IMR-90 (cell line): ENCODE results near the gene FSTL3. TPM values are rescaled to one million over a fixed set of nuclear protein-coding genes. Genes with fewer than 3 reads are reported as not detected.

Experiments
- ATAC-seq: fragments of 200-7000 bp; cut with Tn5 transposase; 2 replicates; pipeline ENCODE4 v1.9.1; 2020; ENCODE audit warnings: low read depth, mild to moderate bottlenecking, moderate library complexity
- BruUV-seq: library from RNA; stranded (reverse); fragments of 400-500 nt; replicated peaks from 2 replicates; lab custom pipeline; 2021; lab: Mats Ljungman, UMichigan
- CTCF ChIA-PET: fragments of 300-600 bp; formaldehyde crosslinking; extraction: SDS; loops from one replicate; lab custom pipeline; 2021; ENCODE audit warnings: antibody characterized with exemption; lab: Yijun Ruan, JAX
- POLR2A ChIA-PET: fragments of 300-600 bp; sonication (Branson Sonifier 250); formaldehyde crosslinking; loops from one replicate; lab custom pipeline; 2022; ENCODE audit warnings: antibody characterized with exemption; ENCODE audit not compliant: unreplicated experiment; lab: Charles Lee
- DNase-seq: peaks from one replicate; pipeline ENCODE4 v3.0.0; 2013
- H2AFZ ChIP-seq: replicated peaks from 2 replicates; pipeline ENCODE3; 2013; ENCODE audit warnings: low read length, mild to moderate bottlenecking; ENCODE audit not compliant: poor library complexity
- H2AK5ac ChIP-seq: 2 replicates; pipeline ENCODE4 v1.6.1; 2013; ENCODE audit warnings: low read depth, low read length, inconsistent platforms
- H2AK9ac ChIP-seq: replicated peaks from 2 replicates; pipeline ENCODE3; 2013; ENCODE audit warnings: mild to moderate bottlenecking, low read depth, low read length, moderate library complexity; ENCODE audit not compliant: poor library complexity
- H2BK120ac ChIP-seq: 2 replicates; pipeline ENCODE4 v1.6.1; 2013; ENCODE audit warnings: low read depth, low read length, inconsistent platforms
- H2BK15ac ChIP-seq: 3 replicates; pipeline ENCODE4 v1.6.1; 2013; ENCODE audit warnings: low read depth, low read length, inconsistent platforms
- H2BK20ac ChIP-seq: 2 replicates; pipeline ENCODE4 v1.6.1; 2013; ENCODE audit warnings: low read depth, mild to moderate bottlenecking, inconsistent platforms, low read length, moderate library complexity
- H2BK5ac ChIP-seq: 2 replicates; pipeline ENCODE4 v1.6.1; 2013; ENCODE audit warnings: mild to moderate bottlenecking, low read depth, low read length, inconsistent platforms; ENCODE audit not compliant: poor library complexity, severe bottlenecking
- H3K14ac ChIP-seq: replicated peaks from 2 replicates; pipeline ENCODE4 v1.6.1; 2013; ENCODE audit warnings: low read depth, low read length, inconsistent platforms
- H3K18ac ChIP-seq: 2 replicates; pipeline ENCODE4 v1.6.1; 2013; ENCODE audit warnings: low read depth, low read length, control low read depth
- H3K23ac ChIP-seq: 2 replicates; pipeline ENCODE4 v1.6.1; 2013; ENCODE audit warnings: low read depth, low read length, inconsistent platforms
- H3K27ac ChIP-seq: 2 replicates; pipeline ENCODE4 v1.5.1; 2013; ENCODE audit warnings: mild to moderate bottlenecking, control low read depth, low read length; ENCODE audit not compliant: insufficient read depth
- H3K27me3 ChIP-seq: 2 replicates; pipeline ENCODE4 v1.6.1; 2013; ENCODE audit warnings: low read length; ENCODE audit not compliant: control insufficient read depth, insufficient read depth
- H3K36me3 ChIP-seq: 2 replicates; pipeline ENCODE4 v1.6.1; 2013; ENCODE audit warnings: low read length, mixed read lengths; ENCODE audit not compliant: control insufficient read depth, insufficient read depth
- H3K4ac ChIP-seq: 2 replicates; pipeline ENCODE4 v1.6.1; 2013; ENCODE audit warnings: low read depth, low read length, inconsistent platforms
- H3K4me1 ChIP-seq: 2 replicates; pipeline ENCODE4 v1.6.1; 2013; ENCODE audit warnings: low read length, mixed read lengths; ENCODE audit not compliant: control insufficient read depth, insufficient read depth
- H3K4me2 ChIP-seq: 2 replicates; pipeline ENCODE4 v1.6.1; 2013; ENCODE audit warnings: low read depth, mild to moderate bottlenecking, control low read depth, low read length, moderate library complexity
- H3K4me3 ChIP-seq: 2 replicates; pipeline ENCODE4 v1.5.1; 2013; ENCODE audit warnings: low read depth, mild to moderate bottlenecking, control low read depth, low read length, moderate library complexity; ENCODE audit not compliant: insufficient read depth
- H3K56ac ChIP-seq: 2 replicates; pipeline ENCODE4 v1.6.1; 2013; ENCODE audit warnings: low read length, inconsistent platforms; ENCODE audit not compliant: insufficient read depth; ENCODE audit errors: extremely low read depth
- H3K79me1 ChIP-seq, 2 experiments: 2 replicates each; pipeline ENCODE4 v1.6.1; 2013; ENCODE audit warnings: low read length in 2 of 2, inconsistent platforms in 1 of 2, low read depth in 1 of 2
- H3K9ac ChIP-seq: 2 replicates; pipeline ENCODE4 v1.6.1; 2013; ENCODE audit warnings: low read depth, low read length, control low read depth
- H3K9me1 ChIP-seq: 2 replicates; pipeline ENCODE4 v1.6.1; 2013; ENCODE audit warnings: low read length, inconsistent platforms; ENCODE audit not compliant: insufficient read depth
- H3K9me3 ChIP-seq: 2 replicates; pipeline ENCODE4 v1.6.1; 2013; ENCODE audit warnings: low read length; ENCODE audit not compliant: control insufficient read depth, insufficient read depth
- H4K20me1 ChIP-seq: 2 replicates; pipeline ENCODE4 v1.6.1; 2013; ENCODE audit warnings: low read length, inconsistent platforms; ENCODE audit not compliant: insufficient read depth
- H4K5ac ChIP-seq: 2 replicates; pipeline ENCODE4 v1.6.1; 2013; ENCODE audit warnings: mild to moderate bottlenecking, low read depth, low read length, control low read depth
- H4K8ac ChIP-seq, 2 experiments: 2 replicates each; pipeline ENCODE4 v1.6.1; 2013; ENCODE audit warnings: low read depth in 2 of 2, low read length in 2 of 2, control low read depth in 1 of 2, inconsistent platforms in 1 of 2
- H4K91ac ChIP-seq: 2 replicates; pipeline ENCODE4 v1.6.1; 2013; ENCODE audit warnings: low read depth, low read length, inconsistent platforms; ENCODE audit not compliant: insufficient read depth
- BHLHE40 ChIP-seq: fragments of 150-350 bp; IDR thresholded peaks from 2 replicates; pipeline ENCODE4 v1.6.1; 2016; ENCODE audit warnings: mild to moderate bottlenecking, low read depth, low read length
- CHD1 ChIP-seq: IDR thresholded peaks from 2 replicates; pipeline ENCODE4 v1.6.1; 2012; ENCODE audit warnings: low read depth, low read length, improper control_type of control experiment
- CTCF ChIP-seq: conservative IDR thresholded peaks from 2 replicates; pipeline ENCODE4 v1.5.1; 2012; ENCODE audit warnings: mild to moderate bottlenecking, low read depth, low read length, improper control_type of control experiment
- ELK1 ChIP-seq: fragments of 150-350 bp; IDR thresholded peaks from 2 replicates; pipeline ENCODE4 v1.6.1; 2016; ENCODE audit warnings: low read depth, mild to moderate bottlenecking, low read length, moderate library complexity, borderline replicate concordance
- FOS ChIP-seq: fragments of 150-350 bp; IDR thresholded peaks from 2 replicates; pipeline ENCODE4 v1.6.1; 2016; ENCODE audit warnings: low read depth, low read length
- NFE2L2 ChIP-seq: fragments of 150-350 bp; IDR thresholded peaks from 2 replicates; pipeline ENCODE4 v1.6.1; 2016; ENCODE audit warnings: low read depth, mild to moderate bottlenecking, low read length
- POLR2A ChIP-seq: IDR thresholded peaks from 2 replicates; pipeline ENCODE4 v1.6.1; 2012; ENCODE audit warnings: mild to moderate bottlenecking, low read depth, low read length
- SMC3 ChIP-seq: fragments of 150-350 bp; IDR thresholded peaks from 2 replicates; pipeline ENCODE4 v1.6.1; 2016; ENCODE audit warnings: low read depth, mild to moderate bottlenecking, antibody characterized with exemption, low read length, moderate library complexity
- USF2 ChIP-seq: fragments of 150-350 bp; IDR thresholded peaks from 2 replicates; pipeline ENCODE4 v1.6.1; 2017; ENCODE audit warnings: mild to moderate bottlenecking, antibody characterized with exemption, low read length, low read depth
- WGBS, 2 experiments: methylation state at CpG; one replicate each; pipeline versions ENCODE4 v1.1.5 to v1.1.7; 2013; ENCODE audit warnings: missing lambda C conversion rate in 2 of 2; ENCODE audit not compliant: insufficient read length in 1 of 2; ENCODE audit errors: extremely low coverage in 2 of 2; 5-methylcytosine and 5-hydroxymethylcytosine counted together
- dilution Hi-C: fragments of 300-500 bp; cut with HindIII; formaldehyde crosslinking; loops from one replicate; pipeline ENCODE4 v1.14.3; 2018; ENCODE audit warnings: low sequenced_read_pairs; ENCODE audit not compliant: unreplicated experiment
- in situ Hi-C: fragments of 300-500 bp; cut with MboI; formaldehyde crosslinking; loops from 3 replicates; pipeline ENCODE4 v1.14.3; 2019; ENCODE audit warnings: low sequenced_read_pairs, inconsistent platforms, mixed read lengths
- intact Hi-C: fragments of 100-400 bp; cut with micrococcal nuclease; formaldehyde crosslinking; loops from 2 replicates; pipeline ENCODE4 v1.10.0; 2022
- polyA plus RNA-seq, 3 experiments: library from polyadenylated mRNA; depleted of rRNA; stranded (reverse); fragments of >200 nt; gene quantifications; 2 replicates each; pipeline ENCODE4 v1.2.3, GENCODE V29; 2012; ENCODE audit warnings: low replicate concordance in 1 of 3
- total RNA-seq: library from RNA; depleted of rRNA; stranded (reverse); fragments of >200 nt; gene quantifications from 2 replicates; pipeline ENCODE4 v1.2.3, GENCODE V29; 2012

The FSTL3 gene
- total and polyA plus RNA-seq, 2 of the 4 experiments (the other 2 are of a cell fraction): 32.3 to 76.9 TPM

GRCh38 chr19:652467-653389, 23.5 kb upstream of the FSTL3 start:
- ChIA-PET POLR2A (interaction anchor here (0.6 kb wide), 1 partner anchor 140 kb away, joined by 3 read pairs; no protein-coding TSS in a partner anchor), CTCF (no interaction called here)
- Histone ChIP-seq H3K27me3 (no peaks in the 10 kb centered on the region), H3K9ac (no peak overlapping the region), H3K56ac (no peak overlapping the region), H3K18ac (no peak overlapping the region), H2AK9ac (no peak overlapping the region), H3K4me2 (no peak overlapping the region), H2BK20ac (no peak overlapping the region), H4K5ac (no peak overlapping the region), H4K8ac (no peak overlapping the region), H3K4me1 (no peaks in the 10 kb centered on the region), H4K20me1 (peaks cover 58% of the 10 kb centered on the region), H3K9me3 (no peaks in the 10 kb centered on the region), H2AFZ (no peak overlapping the region), H3K14ac (no peak overlapping the region), H3K27ac (no peak overlapping the region), H2BK5ac (no peak overlapping the region), H2BK120ac (no peak overlapping the region), H3K36me3 (peaks cover 40% of the 10 kb centered on the region), H3K79me1 (peaks cover 0 to 41% of the 10 kb centered on the region in 2 experiments; a peak in 3 of 4 replicates), H3K9me1 (no peaks in the 10 kb centered on the region), H3K23ac (no peak overlapping the region), H3K4me3 (no peak overlapping the region), H2AK5ac (no peak overlapping the region), H2BK15ac (no peak overlapping the region), H4K91ac (no peak overlapping the region), H3K4ac (no peak overlapping the region)
- intact Hi-C loops (no loop called here), in situ Hi-C loops (no loop called here), dilution Hi-C loops (no loop called here)
- TF ChIP-seq CHD1 (no peak), NFE2L2 (no peak), CTCF (no peak), FOS (no peak), POLR2A (no peak), BHLHE40 (no peak), SMC3 (no peak), ELK1 (no peak), USF2 (no peak)
- WGBS, 2 experiments: 93% methylated on average over 38 of the region's 54 CpGs; no CpG with 5 or more reads in 1 of the 2 experiments
- no peak for ATAC-seq
- no TSS peak for BruUV-seq
- no peak for DNase-seq
